GM18870 (cell line): Measurements from ENCODE around the gene FMOD.

ENCODE experiments used
- ATAC-seq: cut with Tn5 transposase; IDR thresholded peaks from one replicate; pipeline ENCODE4 v1.9.1; 2021; ENCODE audit warnings: moderate library complexity; ENCODE audit not compliant: unreplicated experiment

FMOD gene

GRCh38 chr1:203361945-203362719, 11.2 kb upstream of the FMOD start:
- ATAC-seq: no peak

- ATAC-seq: no peak
Measured at GRCh38 chr1:203360547-203361185, 9.7 kb upstream of the FMOD start.

- no peak for ATAC-seq
Measured at GRCh38 chr1:203359010-203359571, 8.2 kb upstream of the FMOD start.

- ATAC-seq: no peak
Measured at GRCh38 chr1:203354246-203354645, 3.3 kb upstream of the FMOD start.

GRCh38 chr1:203353486-203353885, 2.6 kb upstream of the FMOD start:
- ATAC-seq: no peak

GRCh38 chr1:203349773-203350524, 973 bp downstream of the FMOD start:
- no peak for ATAC-seq

- no peak for ATAC-seq
Measured at GRCh38 chr1:203349166-203349565, 1.8 kb downstream of the FMOD start.

- ATAC-seq: no peak
Measured at GRCh38 chr1:203346769-203347102, 4.2 kb downstream of the FMOD start.

- ATAC-seq: no peak
Measured at GRCh38 chr1:203346060-203346768, 4.7 kb downstream of the FMOD start.

- no peak for ATAC-seq
Measured at GRCh38 chr1:203343956-203344754, 6.8 kb downstream of the FMOD start.

- no peak for ATAC-seq
Measured at GRCh38 chr1:203342192-203342940, 8.6 kb downstream of the FMOD start.

- ATAC-seq: no peak
Measured at GRCh38 chr1:203340112-203340790, 10.7 kb downstream of the FMOD start.

GRCh38 chr1:203338335-203339036, 12.4 kb downstream of the FMOD start:
- ATAC-seq: no peak

- ATAC-seq: no peak
Measured at GRCh38 chr1:203336097-203336496, 14.8 kb downstream of the FMOD start.

GRCh38 chr1:203335503-203335902, 15.4 kb downstream of the FMOD start:
- ATAC-seq: no peak

GRCh38 chr1:203331224-203331623, 19.7 kb downstream of the FMOD start:
- ATAC-seq: no peak

GRCh38 chr1:203328714-203329122, 22.2 kb downstream of the FMOD start:
- ATAC-seq: no peak
